ENCODE measurements around the gene P3R3URF.

The P3R3URF gene

DNA sequence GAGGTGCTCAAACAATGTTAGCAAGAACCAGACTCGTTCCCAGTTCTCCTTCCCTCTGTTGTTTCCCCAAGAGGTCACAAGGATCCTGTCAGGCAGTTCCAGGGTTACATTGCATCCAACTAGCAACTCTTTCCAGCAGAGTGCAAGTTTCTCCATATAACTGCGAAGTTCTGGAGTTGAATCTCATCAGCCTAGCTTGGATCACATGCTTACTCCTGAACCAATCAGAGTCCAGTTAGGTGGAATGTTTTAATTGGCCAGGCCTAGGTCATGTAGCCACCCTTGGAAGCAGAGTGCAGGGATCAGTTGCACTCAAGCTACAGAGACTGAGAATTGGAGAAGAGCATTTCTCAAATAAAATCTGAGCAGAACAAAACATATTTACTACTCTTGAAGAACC is 28.0 kb downstream of the P3R3URF start:
- H3K36me3 ChIP-seq (ENCODE audit: control insufficient read depth in 1 of 2, insufficient read depth in 2 of 2, low read length in 2 of 2): no peaks in the 10 kb centered on the region
- H3K27ac ChIP-seq (ENCODE audit: low read length): no peak overlapping the region
- no peaks in the 10 kb centered on the region for H3K4me1 ChIP-seq (ENCODE audit: control insufficient read depth in 1 of 2, insufficient read depth in 2 of 2, low read length in 2 of 2)
- no peaks in the 10 kb centered on the region for H3K9me3 ChIP-seq (ENCODE audit: control insufficient read depth in 1 of 2, low read length in 2 of 2)
- H3K4me3 ChIP-seq (ENCODE audit: low read depth in 1 of 2, low read length in 2 of 2): no peak overlapping the region
- no peaks in the 10 kb centered on the region for H3K27me3 ChIP-seq (ENCODE audit: low read depth, low read length)

DNA sequence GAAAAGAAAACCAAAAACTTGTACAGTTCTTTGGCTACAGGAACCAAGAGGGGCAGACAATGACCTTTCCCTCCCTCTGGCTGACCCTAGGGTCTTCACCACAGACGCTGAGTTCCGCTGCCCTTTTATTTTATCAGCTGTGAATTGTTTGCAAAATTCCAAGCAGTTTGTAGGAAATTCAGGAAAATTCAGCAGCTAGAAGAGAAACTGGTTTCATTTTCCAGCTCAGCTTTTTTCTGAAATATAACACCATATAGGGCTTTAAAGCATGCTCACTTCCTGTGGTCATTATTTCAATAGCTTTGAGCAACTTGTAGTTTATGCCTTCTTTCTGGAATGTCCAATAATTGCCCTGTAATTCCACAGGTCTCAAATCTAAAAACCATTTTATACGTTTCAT is 38.4 kb downstream of the P3R3URF start:
- Histone ChIP-seq H3K4me1 (ENCODE audit: control insufficient read depth in 1 of 2, insufficient read depth in 2 of 2, low read length in 2 of 2) (peaks cover 0 to 11% of the 10 kb centered on the region in 2 donors), H3K27me3 (ENCODE audit: low read depth, low read length) (no peaks in the 10 kb centered on the region), H3K9me3 (ENCODE audit: control insufficient read depth in 1 of 2, low read length in 2 of 2) (no peaks in the 10 kb centered on the region), H3K4me3 (ENCODE audit: low read depth in 1 of 2, low read length in 2 of 2) (peak overlapping the region in 1 of 2 donors; percentile 18), H3K27ac (ENCODE audit: low read length) (no peak overlapping the region), H3K36me3 (ENCODE audit: control insufficient read depth in 1 of 2, insufficient read depth in 2 of 2, low read length in 2 of 2) (no peaks in the 10 kb centered on the region)

DNA sequence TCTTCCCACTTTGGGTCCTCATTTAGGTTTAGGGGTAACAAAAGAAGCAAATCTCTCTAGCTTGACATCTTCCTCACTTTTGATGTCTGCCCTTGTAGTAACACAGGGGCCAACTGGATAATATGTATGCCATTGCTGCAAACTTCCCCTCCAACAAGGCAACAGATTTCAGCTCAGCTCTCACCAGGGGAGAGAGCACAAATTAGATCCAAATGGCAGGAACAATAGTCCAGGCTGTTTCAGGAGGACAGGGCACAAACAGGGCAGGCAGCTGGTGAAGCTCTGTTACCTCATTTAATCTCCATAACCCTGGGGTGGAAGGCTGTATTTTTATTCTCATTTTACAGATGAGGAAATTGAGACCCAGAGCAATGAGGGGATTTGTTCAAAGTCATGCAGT is 39.6 kb downstream of the P3R3URF start:
- Histone ChIP-seq H3K4me3 (ENCODE audit: low read depth in 1 of 2, low read length in 2 of 2) (no peak overlapping the region), H3K36me3 (ENCODE audit: control insufficient read depth in 1 of 2, insufficient read depth in 2 of 2, low read length in 2 of 2) (peaks cover 0 to 3% of the 10 kb centered on the region in 2 donors), H3K4me1 (ENCODE audit: control insufficient read depth in 1 of 2, insufficient read depth in 2 of 2, low read length in 2 of 2) (peaks cover 0 to 14% of the 10 kb centered on the region in 2 donors), H3K9me3 (ENCODE audit: control insufficient read depth in 1 of 2, low read length in 2 of 2) (no peaks in the 10 kb centered on the region), H3K27ac (ENCODE audit: low read length) (no peak overlapping the region), H3K27me3 (ENCODE audit: low read depth, low read length) (no peaks in the 10 kb centered on the region)

DNA sequence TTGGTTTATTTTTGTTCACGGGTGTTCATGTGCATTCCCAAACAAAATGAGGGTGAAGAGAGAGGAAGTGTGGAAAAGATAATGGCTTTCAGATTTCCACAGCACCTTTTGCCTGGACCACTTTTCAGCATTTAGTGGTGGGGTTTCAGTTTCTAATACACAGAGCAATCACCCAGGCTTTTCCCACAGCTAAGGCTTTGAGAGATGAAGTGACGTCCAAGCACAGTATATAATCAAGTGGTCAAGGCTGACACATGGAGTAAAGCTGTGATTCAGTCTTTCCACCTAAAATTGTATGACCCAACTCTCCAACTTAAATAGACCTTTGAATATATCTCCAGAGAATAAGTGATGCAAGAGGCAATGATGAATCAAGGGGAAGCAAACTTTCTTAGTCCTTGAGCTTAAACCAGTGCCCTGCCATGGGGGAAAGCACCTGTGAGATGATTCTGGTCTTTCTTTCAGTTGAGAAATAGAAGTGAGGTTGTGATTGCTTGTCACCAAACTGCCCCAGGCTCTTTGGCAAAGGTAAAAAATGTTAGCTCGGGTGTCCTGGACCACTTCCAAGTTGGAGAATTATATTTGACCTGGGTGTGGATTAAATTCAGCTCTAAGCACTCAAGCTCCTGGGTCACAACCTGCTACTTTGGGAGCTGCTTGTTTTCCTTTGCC is 41.5 kb downstream of the P3R3URF start:
- Histone ChIP-seq H3K4me1 (ENCODE audit: control insufficient read depth in 1 of 2, insufficient read depth in 2 of 2, low read length in 2 of 2) (peaks cover 0 to 18% of the 10 kb centered on the region in 2 donors), H3K27ac (ENCODE audit: low read length) (peak overlapping the region; percentile 46), H3K4me3 (ENCODE audit: low read depth in 1 of 2, low read length in 2 of 2) (no peak overlapping the region), H3K27me3 (ENCODE audit: low read depth, low read length) (no peaks in the 10 kb centered on the region), H3K36me3 (ENCODE audit: control insufficient read depth in 1 of 2, insufficient read depth in 2 of 2, low read length in 2 of 2) (peaks cover 0 to 3% of the 10 kb centered on the region in 2 donors), H3K9me3 (ENCODE audit: control insufficient read depth in 1 of 2, low read length in 2 of 2) (no peaks in the 10 kb centered on the region)

DNA sequence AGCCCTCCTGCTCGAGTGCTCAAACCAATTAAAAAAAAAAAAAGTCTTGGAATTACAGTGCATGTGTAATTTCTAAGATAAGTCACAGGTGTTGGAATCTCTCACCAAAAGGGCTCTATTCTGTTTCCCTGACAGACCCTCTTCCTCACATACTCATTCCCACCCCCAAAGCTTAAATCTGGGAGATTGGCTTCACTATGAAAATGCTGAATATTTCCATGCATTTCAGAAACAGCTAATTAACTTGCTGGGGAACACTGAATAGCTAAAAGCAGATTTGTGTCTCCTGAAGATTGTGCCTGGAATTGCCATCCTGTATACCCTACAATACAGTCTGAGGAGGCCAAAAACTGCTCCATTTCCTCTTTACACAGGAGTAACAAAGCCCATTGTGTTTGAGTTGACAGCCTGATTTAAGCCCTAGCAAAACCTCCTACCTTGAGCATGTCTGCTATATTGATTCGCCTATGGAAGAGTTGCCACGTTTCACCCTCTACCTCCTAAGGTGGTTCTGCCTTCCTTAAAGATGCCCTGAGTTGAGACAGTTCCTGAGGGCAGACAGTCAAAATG is 42.4 kb downstream of the P3R3URF start:
- no peaks in the 10 kb centered on the region for H3K27me3 ChIP-seq (ENCODE audit: low read depth, low read length)
- H3K4me3 ChIP-seq (ENCODE audit: low read depth in 1 of 2, low read length in 2 of 2): peak overlapping the region; percentile 87 to 91
- H3K27ac ChIP-seq (ENCODE audit: low read length): peak overlapping the region; percentile 91
- H3K4me1 ChIP-seq (ENCODE audit: control insufficient read depth in 1 of 2, insufficient read depth in 2 of 2, low read length in 2 of 2): peaks cover 0 to 18% of the 10 kb centered on the region in 2 donors
- H3K9me3 ChIP-seq (ENCODE audit: control insufficient read depth in 1 of 2, low read length in 2 of 2): no peaks in the 10 kb centered on the region
- H3K36me3 ChIP-seq (ENCODE audit: control insufficient read depth in 1 of 2, insufficient read depth in 2 of 2, low read length in 2 of 2): peaks cover 0 to 3% of the 10 kb centered on the region in 2 donors

DNA sequence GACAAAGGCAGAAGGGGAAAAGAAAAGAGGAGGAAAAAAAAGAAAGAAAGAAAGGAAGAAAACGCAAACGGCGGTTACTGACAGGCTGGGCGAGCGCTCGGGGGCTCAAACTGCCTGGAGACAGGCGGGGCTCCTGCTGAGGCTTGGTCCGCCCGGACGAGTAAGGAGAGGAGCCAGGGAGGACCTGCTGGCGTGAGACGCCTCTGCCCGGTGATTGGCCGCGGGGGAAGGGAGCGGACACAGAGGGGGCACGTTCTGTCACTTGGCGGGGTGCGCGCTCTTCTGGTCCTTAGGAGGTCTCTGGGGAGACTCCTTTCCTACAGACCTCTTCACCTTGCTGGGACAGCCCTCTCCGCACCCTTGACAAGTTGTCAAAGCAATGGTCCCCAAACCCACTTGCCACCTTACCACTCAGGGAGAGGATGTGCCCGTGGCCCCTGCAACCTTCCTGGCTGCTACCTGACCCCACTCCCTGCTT is 43.1 kb downstream of the P3R3URF start:
- Histone ChIP-seq H3K9me3 (ENCODE audit: control insufficient read depth in 1 of 2, low read length in 2 of 2) (no peaks in the 10 kb centered on the region), H3K27me3 (ENCODE audit: low read depth, low read length) (no peaks in the 10 kb centered on the region), H3K4me3 (ENCODE audit: low read depth in 1 of 2, low read length in 2 of 2) (peak overlapping the region; percentile 87 to 91), H3K27ac (ENCODE audit: low read length) (peak overlapping the region; percentile 91), H3K36me3 (ENCODE audit: control insufficient read depth in 1 of 2, insufficient read depth in 2 of 2, low read length in 2 of 2) (peaks cover 0 to 3% of the 10 kb centered on the region in 2 donors), H3K4me1 (ENCODE audit: control insufficient read depth in 1 of 2, insufficient read depth in 2 of 2, low read length in 2 of 2) (peaks cover 0 to 18% of the 10 kb centered on the region in 2 donors)

DNA sequence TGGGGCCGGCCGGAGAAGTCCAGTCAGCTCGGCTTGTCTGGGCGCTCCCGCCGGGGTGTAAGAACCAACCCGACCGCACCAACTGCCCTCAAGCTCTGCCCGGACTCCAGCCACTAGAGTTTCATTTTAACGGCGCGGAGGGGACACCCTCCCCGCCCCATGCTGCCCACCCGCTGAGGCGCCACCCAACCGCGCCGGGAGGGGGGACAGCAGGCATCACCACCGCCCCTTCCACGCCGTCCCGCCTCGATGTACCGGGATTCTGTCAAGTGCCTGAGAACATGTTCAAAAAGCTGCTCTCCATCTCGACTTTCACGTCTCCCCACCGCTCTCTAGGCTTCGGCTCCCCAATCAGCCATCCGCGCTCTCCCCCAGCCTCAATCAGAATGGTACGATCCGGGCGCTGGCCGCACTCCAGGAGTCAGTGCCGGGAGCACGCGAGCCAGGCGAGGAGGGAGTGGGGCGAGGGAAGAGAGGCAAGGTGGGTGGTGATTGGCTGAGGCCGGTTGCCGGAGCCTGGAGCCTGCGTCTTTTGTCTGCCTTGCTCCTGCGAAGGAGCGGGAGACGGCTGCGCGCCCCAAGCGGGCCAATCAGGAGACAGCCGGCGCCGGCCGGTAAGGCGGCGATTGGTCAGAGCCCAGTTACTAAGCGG is 43.6 kb downstream of the P3R3URF start, which contains the start of gene PIK3R3:
Gene PIK3R3 (minus strand): TSS at position 101 of the 652 bp plus-strand sequence. CDS start 677 bp downstream, outside the sequence.
- Histone ChIP-seq H3K4me3 (ENCODE audit: low read depth in 1 of 2, low read length in 2 of 2) (peak within 1 kb of the TSS; percentile 87 to 91), H3K36me3 (ENCODE audit: control insufficient read depth in 1 of 2, insufficient read depth in 2 of 2, low read length in 2 of 2) (peaks cover 0 to 3% of the 10 kb centered on the region in 2 donors), H3K27me3 (ENCODE audit: low read depth, low read length) (no peaks in the 10 kb centered on the region), H3K9me3 (ENCODE audit: control insufficient read depth in 1 of 2, low read length in 2 of 2) (no peaks in the 10 kb centered on the region), H3K27ac (ENCODE audit: low read length) (peak within 1 kb of the TSS; percentile 91), H3K4me1 (ENCODE audit: control insufficient read depth in 1 of 2, insufficient read depth in 2 of 2, low read length in 2 of 2) (peaks cover 0 to 18% of the 10 kb centered on the region in 2 donors)

DNA sequence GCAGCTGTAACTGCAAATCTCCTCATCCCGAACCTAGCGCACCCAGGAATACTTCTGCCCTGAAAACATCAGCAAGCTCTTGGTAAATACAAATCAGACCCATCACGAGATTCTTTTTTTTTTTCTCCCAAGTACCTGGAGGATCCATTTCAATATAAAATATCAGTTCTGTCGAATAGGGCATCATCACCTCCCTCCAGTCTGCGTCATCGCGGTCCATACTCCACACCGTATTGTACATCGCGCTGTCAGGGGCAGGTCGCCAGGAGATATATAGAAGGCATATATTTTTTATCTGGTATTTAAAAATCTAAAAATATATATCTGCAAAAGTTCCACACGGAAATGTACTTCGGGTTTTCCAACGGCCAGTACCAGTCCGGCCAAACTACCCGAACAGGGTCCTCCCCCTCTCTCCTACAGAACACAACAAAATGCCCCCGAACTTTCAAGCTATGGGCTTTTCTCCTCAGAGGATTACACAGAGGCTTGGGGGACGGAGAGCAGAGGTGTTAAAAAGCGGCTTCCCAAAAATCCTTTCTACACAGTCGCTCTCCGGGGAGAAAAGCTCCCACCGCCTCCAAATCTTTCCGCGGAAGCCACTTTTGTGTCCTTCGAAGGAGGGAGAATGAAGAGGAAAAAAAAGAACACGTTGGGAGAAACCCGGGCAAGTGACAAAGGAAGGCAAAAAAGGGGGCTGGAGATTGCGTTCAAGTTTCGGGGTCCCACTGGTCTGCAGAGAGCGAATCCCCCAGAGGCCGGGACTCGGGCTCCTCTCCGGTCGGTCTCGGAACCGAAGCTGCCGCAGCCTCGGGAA is 44.4 kb downstream of the P3R3URF start:
- Histone ChIP-seq H3K27me3 (ENCODE audit: low read depth, low read length) (no peaks in the 10 kb centered on the region), H3K27ac (ENCODE audit: low read length) (peak overlapping the region; percentile 91), H3K36me3 (ENCODE audit: control insufficient read depth in 1 of 2, insufficient read depth in 2 of 2, low read length in 2 of 2) (peaks cover 0 to 3% of the 10 kb centered on the region in 2 donors), H3K9me3 (ENCODE audit: control insufficient read depth in 1 of 2, low read length in 2 of 2) (no peaks in the 10 kb centered on the region), H3K4me3 (ENCODE audit: low read depth in 1 of 2, low read length in 2 of 2) (peak overlapping the region; percentile 87 to 91), H3K4me1 (ENCODE audit: control insufficient read depth in 1 of 2, insufficient read depth in 2 of 2, low read length in 2 of 2) (peaks cover 0 to 18% of the 10 kb centered on the region in 2 donors)

DNA sequence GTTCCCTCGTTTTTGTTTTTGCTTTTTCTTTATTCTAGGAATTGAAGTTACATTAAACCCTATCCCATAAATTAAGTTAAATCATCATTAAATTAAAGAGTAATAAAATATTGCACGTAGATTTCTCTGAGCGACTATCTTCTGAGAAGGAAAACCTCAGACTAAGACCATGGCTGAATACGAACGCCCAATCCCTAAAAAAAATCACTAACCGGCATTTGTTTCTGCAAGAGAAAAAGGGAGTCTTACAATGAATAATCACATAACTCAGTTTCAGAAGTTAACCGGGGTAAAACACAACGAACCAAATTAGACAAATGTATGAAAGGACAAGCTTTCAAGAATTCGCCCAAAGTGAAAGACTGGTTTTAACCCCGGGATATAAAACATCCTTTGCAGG is 45.2 kb downstream of the P3R3URF start:
- no peaks in the 10 kb centered on the region for H3K27me3 ChIP-seq (ENCODE audit: low read depth, low read length)
- H3K9me3 ChIP-seq (ENCODE audit: control insufficient read depth in 1 of 2, low read length in 2 of 2): no peaks in the 10 kb centered on the region
- H3K4me1 ChIP-seq (ENCODE audit: control insufficient read depth in 1 of 2, insufficient read depth in 2 of 2, low read length in 2 of 2): peaks cover 0 to 18% of the 10 kb centered on the region in 2 donors
- peak overlapping the region; percentile 87 to 91 for H3K4me3 ChIP-seq (ENCODE audit: low read depth in 1 of 2, low read length in 2 of 2)
- H3K27ac ChIP-seq (ENCODE audit: low read length): peak overlapping the region; percentile 91
- peaks cover 0 to 3% of the 10 kb centered on the region in 2 donors for H3K36me3 ChIP-seq (ENCODE audit: control insufficient read depth in 1 of 2, insufficient read depth in 2 of 2, low read length in 2 of 2)

DNA sequence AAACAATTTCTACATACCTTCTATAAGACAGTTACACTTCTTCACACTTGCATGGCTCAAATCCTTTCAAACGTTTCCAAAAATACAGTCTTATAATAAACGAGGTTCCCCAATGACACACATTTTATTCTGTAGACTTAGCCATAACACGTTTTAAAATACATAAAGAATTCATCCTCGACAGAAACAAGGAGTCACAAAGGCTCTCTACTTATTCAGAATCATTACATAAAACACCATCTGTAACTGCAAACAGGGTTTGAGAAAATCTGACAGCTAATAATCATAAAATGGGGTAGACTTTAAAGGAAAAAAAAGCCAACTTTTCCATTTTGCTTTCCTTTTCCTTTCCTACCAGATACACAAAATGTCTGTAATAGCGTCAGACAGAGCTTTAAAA is 45.7 kb downstream of the P3R3URF start:
- peak overlapping the region; percentile 91 for H3K27ac ChIP-seq (ENCODE audit: low read length)
- no peaks in the 10 kb centered on the region for H3K9me3 ChIP-seq (ENCODE audit: control insufficient read depth in 1 of 2, low read length in 2 of 2)
- peaks cover 0 to 17% of the 10 kb centered on the region in 2 donors for H3K4me1 ChIP-seq (ENCODE audit: control insufficient read depth in 1 of 2, insufficient read depth in 2 of 2, low read length in 2 of 2)
- H3K36me3 ChIP-seq (ENCODE audit: control insufficient read depth in 1 of 2, insufficient read depth in 2 of 2, low read length in 2 of 2): peaks cover 0 to 3% of the 10 kb centered on the region in 2 donors
- peak overlapping the region; percentile 87 to 91 for H3K4me3 ChIP-seq (ENCODE audit: low read depth in 1 of 2, low read length in 2 of 2)
- no peaks in the 10 kb centered on the region for H3K27me3 ChIP-seq (ENCODE audit: low read depth, low read length)
